Endometrial microvascular endothelial cells (primary cell): ENCODE measurements around the gene EPO. TPM values are rescaled to one million over a fixed set of nuclear protein-coding genes. Genes with fewer than 3 reads are reported as not detected.

Source experiments
- total RNA-seq: library from RNA; depleted of rRNA; stranded (reverse); fragments of >200 nt; gene quantifications from one replicate; pipeline ENCODE4 v1.2.3, GENCODE V29; 2015; ENCODE audit errors: inconsistent ontology term

Gene EPO
- total RNA-seq, 1 donor from 2014 or later = not detected

Other genes with a start within 250 kb of the EPO start
- 60.7 TPM for gene TSC22D4, start 241.3 kb upstream of the EPO start, total RNA-seq
- gene NYAP1, start 236.5 kb upstream of the EPO start, total RNA-seq = 2.0 TPM
- 57.6 TPM for gene AGFG2, start 181.3 kb upstream of the EPO start, total RNA-seq
- gene SAP25, start 146.6 kb upstream of the EPO start, total RNA-seq = 0.19 TPM
- gene LRCH4, start 134.3 kb upstream of the EPO start, total RNA-seq = 45.3 TPM
- 1.8 TPM for gene FBXO24, start 134.1 kb upstream of the EPO start, total RNA-seq
- gene PCOLCE, start 118.1 kb upstream of the EPO start, total RNA-seq = not detected
- 17.6 TPM for gene MOSPD3, start 107.9 kb upstream of the EPO start, total RNA-seq
- gene TFR2, start 78.9 kb upstream of the EPO start, total RNA-seq = not detected
- not detected for gene ACTL6B, start 64.0 kb upstream of the EPO start, total RNA-seq
- 301 TPM for gene GNB2, start 46.7 kb upstream of the EPO start, total RNA-seq
- gene GIGYF1, start 26.2 kb upstream of the EPO start, total RNA-seq = 21.2 TPM
- gene POP7, start 14.3 kb upstream of the EPO start, total RNA-seq = 51.1 TPM
- not detected for gene ZAN, start 13.1 kb downstream of the EPO start, total RNA-seq
- gene EPHB4, start 107.1 kb downstream of the EPO start, total RNA-seq = 78.6 TPM
- 40.0 TPM for gene SLC12A9, start 132.2 kb downstream of the EPO start, total RNA-seq
- gene TRIP6, start 146.9 kb downstream of the EPO start, total RNA-seq = 108 TPM
- gene SRRT, start 154.6 kb downstream of the EPO start, total RNA-seq = 80.7 TPM
- 1.2 TPM for gene UFSP1, start 169.2 kb downstream of the EPO start, total RNA-seq
- gene ACHE, start 175.4 kb downstream of the EPO start, total RNA-seq = not detected
- gene MUC3A, start 229.1 kb downstream of the EPO start, total RNA-seq = not detected
- not detected for gene MUC12, start 249.1 kb downstream of the EPO start, total RNA-seq